Measurements from ENCODE around the gene MAP3K20.

DNA sequence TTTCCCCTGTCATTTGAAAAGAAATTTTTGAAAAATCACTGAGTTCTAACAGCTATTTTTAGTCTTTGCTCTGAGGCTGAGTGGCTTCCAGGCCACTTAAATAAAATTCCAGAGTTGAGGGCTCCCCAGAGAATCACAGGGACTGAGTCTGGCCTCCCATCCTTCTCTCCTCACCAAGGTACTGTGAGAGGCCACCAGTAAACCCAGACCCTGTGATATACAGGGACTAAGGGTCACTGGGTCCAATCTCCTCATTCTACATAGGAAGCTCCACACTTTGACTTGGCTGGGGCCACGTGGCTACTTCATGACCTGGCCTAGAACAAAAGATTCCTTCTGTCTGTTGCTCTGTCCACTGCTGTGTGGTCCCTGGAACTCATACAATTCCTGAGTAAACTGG is 155.8 kb downstream of the MAP3K20 start:
- TF ChIP-seq, protein P1, sequence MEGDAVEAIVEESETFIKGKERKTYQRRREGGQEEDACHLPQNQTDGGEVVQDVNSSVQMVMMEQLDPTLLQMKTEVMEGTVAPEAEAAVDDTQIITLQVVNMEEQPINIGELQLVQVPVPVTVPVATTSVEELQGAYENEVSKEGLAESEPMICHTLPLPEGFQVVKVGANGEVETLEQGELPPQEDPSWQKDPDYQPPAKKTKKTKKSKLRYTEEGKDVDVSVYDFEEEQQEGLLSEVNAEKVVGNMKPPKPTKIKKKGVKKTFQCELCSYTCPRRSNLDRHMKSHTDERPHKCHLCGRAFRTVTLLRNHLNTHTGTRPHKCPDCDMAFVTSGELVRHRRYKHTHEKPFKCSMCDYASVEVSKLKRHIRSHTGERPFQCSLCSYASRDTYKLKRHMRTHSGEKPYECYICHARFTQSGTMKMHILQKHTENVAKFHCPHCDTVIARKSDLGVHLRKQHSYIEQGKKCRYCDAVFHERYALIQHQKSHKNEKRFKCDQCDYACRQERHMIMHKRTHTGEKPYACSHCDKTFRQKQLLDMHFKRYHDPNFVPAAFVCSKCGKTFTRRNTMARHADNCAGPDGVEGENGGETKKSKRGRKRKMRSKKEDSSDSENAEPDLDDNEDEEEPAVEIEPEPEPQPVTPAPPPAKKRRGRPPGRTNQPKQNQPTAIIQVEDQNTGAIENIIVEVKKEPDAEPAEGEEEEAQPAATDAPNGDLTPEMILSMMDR (IDR thresholded peaks at IDR 0.05; ENCODE audit: low read depth, low read length), result no peak
- no peak for TF ChIP-seq EZH2phosphoT487 (IDR thresholded peaks at IDR 0.05; ENCODE audit: low read depth)
